GM18505 (cell line): ENCODE data around the gene EYS.

Source experiments
- ATAC-seq: cut with Tn5 transposase; IDR thresholded peaks from one replicate; pipeline ENCODE4 v1.9.1; 2021; ENCODE audit not compliant: unreplicated experiment
- POLR2A ChIP-seq: IDR thresholded peaks from 4 replicates; pipeline ENCODE4 v1.6.1; 2011; ENCODE audit warnings: borderline replicate concordance; ENCODE audit not compliant: insufficient read depth, insufficient read length; ENCODE audit errors: extremely low read depth

The EYS gene

DNA sequence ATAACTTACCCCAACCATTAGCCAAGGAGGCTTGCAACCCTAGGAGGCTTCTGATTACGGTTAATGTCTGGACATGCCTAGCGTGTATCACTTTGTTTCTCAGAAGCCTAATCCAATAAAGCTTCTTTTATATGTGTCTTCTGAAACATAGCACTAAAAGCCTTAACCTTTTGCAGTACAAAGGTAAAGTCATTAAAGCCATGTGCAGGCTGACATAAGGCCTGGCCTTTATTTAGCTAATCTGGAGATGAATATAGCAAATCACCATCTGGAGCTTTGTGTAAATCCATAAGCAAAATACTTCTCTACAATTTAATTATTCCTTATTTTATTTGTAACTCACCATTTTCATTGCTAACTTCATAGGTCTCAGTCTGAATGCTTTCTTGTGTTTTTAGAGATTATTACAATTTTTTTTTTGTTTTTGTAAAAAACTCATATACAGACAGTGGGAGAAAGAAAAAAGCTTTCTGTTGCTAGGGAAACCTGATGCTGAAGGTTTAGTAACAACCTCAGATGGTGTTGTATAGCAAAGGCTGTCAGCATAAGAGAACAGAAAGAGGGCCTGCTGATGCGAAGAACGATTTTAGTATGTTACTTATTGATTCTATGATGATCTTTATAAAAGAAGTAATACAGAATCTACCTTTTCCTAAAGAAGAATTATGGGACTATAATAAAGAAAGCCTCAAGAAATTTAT is at the start of gene EYS:
EYS (minus strand) TSS at position 101 of the 701 bp plus-strand sequence. CDS start 211,816 bp downstream, outside the sequence.
- TF ChIP-seq POLR2A: no peak

DNA sequence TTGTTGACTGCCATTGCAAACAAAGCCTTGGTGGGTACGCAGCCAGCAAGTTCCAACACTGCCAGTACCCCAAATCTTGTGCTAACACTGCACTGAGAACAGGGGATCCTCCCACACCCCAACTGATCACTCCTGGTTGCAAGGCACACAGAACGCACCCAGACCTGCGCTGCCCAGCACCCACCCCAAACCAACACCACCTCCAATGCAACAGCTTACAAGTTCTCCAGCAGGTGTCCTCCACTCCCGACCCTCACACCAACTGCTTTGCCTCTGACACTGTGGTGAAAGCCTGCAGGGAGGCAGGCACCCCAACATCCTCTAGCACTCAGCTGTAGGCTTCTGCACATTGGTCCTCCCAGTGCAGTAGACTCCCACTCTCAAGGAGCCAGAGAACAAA is 39.3 kb upstream of the EYS start:
- TF ChIP-seq POLR2A: no peak
- no peak for ATAC-seq

More for the DNA sequence above, at the start of gene EYS:
- ATAC-seq: no peak

DNA sequence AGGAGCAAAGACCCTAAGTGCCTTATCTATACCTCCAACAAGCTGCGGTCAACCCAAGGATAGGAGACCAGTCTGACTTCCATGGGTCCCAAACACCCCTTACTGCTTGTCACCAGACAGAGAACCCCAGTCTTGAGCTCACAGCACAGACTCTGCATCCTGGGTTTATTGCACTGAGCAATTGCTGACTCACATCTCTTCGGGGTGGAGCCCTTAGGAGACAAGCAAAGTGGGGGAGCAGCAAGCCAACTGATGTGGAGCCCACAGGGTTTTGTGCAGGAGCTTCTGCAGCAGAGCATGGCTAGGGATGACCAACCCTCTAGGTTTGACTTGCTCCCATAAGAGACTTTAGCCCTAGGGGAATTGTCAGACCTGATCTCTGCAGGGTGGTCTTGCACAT is 38.6 kb upstream of the EYS start:
- no peak for TF ChIP-seq POLR2A

DNA sequence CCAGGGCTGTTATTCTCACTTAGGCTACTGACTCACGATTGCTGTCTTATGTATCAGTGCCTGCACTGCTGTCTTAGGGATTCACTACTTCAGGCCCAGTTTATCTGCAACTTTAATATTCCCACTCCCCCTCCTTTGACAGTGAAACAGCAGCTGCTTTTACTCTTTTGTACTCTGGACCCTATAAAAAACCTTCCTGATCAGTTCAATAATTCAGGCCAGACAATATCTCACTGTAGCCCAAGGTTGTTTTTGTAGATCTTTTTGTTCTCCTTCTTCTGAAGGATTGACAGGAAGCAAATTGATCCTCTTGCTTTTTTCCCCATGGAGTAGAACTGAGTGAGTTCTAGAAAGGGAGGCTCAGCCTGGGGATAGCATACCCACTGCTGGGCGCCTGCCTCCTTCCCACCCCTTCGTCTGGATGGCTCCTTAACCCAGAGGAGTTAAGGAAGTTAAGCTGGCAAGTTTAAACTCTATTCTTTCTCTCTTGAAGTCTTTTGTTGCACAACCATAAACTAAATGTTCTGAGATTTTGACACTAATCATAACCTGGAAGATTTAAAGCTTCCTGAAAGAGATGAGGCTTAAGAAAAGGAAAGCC is 22.0 kb upstream of the EYS start:
- no peak for TF ChIP-seq POLR2A
- no peak for ATAC-seq

More for the DNA sequence above, 38.6 kb upstream of the EYS start:
- no peak for ATAC-seq

DNA sequence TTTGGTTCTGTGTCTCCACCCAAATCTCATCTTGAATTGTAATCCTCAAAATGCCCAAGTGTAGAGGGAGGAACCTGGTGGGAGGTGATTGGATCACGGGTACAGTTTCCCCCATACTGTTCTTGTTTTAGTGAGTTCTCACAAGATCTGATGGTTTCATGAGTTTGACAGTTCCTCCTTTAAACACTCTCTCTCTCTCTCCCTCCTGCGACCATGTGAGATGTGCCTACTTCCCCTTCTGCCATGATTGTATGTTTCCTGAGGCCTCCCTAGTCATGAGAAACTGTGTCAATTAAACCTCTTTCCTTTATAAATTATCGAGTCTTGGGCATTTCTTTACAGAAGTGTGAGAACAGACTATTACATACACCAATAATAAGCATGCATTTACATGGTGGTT is 12.1 kb upstream of the EYS start:
- TF ChIP-seq POLR2A: no peak
- no peak for ATAC-seq

DNA sequence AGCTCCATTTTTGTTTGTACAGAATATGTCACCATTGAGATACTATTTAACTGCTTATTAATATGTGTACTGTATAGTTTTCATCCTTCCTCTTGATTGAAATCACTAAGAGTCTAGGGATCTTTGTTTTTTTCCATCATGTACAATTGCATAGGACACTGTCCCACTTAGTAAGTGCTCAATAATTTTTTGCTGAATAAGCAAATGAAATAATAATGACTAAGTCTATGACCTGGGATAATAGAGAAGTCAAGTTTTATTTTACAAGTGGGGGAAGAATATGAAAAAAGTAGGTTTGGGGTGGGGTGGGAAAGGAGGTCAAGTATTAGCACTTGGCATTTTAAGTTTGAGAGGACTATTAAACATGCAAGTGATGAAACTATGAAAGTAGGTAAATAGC is 4.5 kb upstream of the EYS start:
- no peak for TF ChIP-seq POLR2A
- no peak for ATAC-seq

DNA sequence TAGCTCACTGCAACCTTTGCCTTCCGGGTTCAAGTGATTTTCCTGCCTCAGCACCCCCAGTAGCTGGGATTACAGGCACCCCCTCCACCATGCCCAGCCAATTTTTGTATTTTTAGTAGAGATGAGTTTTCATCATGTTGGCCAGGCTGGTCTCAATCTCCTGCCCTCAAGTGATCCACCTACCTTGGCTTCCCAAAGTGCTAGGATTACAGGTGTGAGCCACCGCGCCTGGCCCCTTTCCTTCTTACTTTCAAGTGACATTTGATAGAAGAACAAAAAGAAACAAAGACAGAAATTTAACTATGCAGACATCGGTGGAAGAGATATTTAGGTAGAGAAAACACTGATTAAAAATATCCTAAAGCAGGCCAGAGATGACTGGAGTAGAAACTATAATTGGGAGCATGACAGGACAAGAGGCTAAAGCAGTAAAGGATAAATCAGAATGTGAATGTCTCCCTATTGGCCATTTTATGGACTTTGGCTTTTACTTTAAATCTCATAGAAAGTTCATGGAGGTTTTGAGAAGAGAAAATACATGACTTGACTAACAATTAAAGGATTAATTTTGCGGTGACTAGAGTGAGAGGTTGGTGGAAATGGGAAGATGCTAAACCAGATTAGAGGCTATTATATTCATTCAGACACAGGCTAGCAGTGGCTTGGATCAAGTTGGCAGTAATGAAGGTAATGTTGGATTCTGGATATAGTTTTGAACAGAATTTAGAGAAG is 2.2 kb upstream of the EYS start:
- no peak for TF ChIP-seq POLR2A
- ATAC-seq: no peak

DNA sequence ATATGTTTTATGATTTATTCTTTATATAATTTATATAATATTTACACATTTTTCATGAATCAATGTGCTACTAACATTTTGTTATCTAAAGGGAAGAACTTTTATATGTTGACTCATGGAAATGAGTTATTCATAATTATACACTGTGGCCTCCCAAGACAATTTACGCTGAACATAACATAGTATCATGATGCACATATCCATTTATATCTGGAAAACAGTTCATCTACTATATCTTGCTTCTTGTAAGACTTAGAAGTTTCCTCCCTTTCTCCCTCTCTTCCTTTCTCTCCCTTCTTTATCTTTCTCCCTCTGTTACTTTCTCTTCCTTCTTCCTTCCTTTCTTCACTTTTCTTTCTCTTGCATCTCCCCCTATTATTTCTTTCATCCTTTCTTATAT is 1.1 kb upstream of the EYS start:
- TF ChIP-seq POLR2A: no peak
- ATAC-seq: no peak

DNA sequence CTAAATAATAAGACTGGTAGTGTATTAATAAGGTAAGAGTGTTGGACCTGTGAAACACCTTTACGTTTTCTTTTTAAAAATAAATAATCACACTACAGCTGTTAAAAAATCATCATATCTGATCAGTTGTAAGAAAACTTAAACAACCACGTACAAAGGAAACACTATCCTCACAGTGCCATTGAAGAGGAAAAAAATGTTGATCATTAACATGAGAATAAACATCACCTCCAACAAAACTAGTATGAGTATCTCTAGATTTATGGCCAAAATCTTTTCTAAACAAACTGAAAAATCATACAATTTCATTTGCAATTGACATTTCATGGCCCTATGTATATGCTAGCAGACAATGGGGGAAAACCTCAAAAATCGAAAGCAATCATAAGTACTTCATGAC is 590 bp downstream of the EYS start:
- ATAC-seq: no peak
- TF ChIP-seq POLR2A: no peak

DNA sequence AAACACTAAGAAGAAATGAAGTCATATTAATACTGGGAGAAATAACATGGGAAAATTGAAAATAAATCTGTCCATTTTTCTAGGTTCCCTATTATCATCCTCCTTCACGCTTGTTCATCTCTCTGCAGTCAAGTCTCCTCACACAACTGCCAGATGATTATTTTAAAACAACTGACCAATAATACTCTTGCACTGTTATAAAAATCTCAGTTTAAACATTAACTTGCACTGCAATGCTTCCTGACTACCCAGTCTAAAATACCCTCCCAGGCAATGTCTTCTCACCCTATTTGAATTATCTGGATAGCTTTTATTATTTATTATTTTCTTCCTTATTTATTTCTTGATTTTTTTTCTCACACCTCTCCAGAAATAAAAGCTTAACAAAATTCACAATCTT is 5.7 kb downstream of the EYS start:
- no peak for ATAC-seq
- TF ChIP-seq POLR2A: no peak

DNA sequence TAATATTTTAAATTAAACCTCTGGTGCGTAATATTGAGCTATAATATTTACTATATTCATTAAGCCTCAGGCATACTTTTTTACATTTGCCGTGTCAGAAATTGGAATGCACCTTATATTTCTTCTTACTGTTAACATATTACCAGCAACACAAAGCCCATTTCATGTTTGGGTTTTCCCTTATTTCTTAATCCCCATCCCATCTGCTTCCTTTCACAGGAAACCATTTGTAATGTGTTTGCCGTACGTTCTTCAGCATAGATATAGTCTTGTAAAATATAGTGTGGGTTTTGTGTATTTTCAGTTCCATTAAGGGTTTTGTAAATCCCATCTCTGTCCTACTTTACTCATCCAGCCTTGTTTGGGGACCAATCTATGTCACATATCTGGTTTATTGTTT is 6.5 kb downstream of the EYS start:
- TF ChIP-seq POLR2A: no peak
- no peak for ATAC-seq

DNA sequence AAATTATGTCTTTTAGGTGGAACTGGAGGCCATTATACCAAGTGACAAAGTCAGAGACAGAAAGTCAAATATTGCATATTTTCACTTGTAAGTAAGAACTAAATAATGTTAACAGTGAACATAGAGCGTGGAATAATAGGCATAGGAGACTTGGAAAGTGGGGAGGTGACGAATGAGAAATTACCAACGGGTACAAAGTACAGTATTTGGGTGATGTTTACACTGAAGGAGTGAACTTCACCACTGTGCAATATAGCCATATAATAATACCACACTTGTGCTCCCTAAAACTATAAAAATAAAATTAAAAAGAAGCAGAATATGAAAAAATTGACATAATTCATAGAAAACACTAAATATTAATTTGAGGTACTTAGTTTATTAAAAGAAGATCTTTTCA is 14.9 kb downstream of the EYS start:
- no peak for TF ChIP-seq POLR2A
- ATAC-seq: no peak

DNA sequence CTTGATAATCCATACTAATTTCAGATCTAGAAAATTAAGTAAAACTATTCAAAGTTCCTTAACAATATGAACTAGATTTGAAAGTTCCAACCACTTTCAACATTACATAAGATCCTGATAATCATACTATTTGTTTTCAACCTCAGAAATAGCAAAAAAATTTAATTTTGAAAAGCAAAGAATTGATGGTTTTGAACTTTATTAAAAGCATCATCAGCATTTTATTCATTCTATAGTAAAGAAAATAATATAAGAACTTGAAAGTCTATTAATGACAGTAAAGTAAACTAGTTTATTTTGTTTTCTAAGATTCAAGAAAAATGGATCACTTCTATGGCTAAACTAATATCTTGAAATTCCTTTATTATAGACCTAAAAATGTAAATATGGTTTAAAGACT is 26.8 kb downstream of the EYS start:
- no peak for TF ChIP-seq POLR2A
- no peak for ATAC-seq

DNA sequence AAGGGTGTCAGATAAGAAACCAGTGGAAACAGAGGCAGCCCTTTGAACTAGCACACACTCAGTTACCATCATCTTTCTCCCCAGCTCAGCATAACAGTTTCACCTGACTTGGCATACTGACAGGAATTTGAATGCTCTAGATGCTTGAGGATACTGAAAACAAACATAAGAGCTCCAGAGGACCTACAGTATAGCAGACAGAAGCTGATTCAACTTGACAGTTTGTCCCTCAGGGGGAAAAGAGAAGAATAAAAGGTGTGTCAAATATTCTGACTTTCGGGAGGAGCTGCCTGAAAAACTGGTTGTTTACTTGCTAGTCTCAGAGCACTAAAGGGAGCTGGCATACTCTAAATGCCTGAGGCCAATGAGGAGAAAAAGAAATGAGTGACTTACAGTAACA is 35.1 kb downstream of the EYS start:
- ATAC-seq: no peak
- TF ChIP-seq POLR2A: no peak
